ENCODE measurements around the gene TMEM59. TPM values are rescaled to one million over a fixed set of nuclear protein-coding genes. Genes with fewer than 3 reads are reported as not detected.

TMEM59 gene
- total RNA-seq, 4 donors from 2014 or later, result 238 to 466 (median 352) TPM

DNA sequence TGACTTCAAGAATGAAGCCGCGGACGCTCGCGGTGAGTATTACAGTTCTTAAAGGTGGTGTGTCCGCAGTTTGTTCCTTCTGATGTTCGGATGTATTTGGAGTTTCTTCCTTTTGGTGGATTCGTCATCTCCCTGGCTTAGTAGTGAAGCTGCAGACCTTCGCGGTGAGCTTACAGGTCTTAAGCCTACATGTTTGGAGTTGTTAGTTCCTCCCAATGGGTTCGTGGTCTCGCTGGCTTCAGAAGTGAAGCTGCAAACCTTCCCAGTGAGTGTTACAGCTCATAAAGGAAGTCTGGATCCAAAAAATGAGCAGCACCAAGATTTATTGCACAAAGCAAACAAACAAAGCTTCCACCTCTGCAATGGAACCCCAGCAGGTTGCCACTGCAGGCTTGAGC lies 49.8 kb downstream of the TMEM59 start:
- Histone ChIP-seq H3K4me1 (no peaks in the 10 kb centered on the region), H3K4me3 (no peak overlapping the region), H3K27ac (no peak overlapping the region), H3K9me3 (no peaks in the 10 kb centered on the region), H3K36me3 (no peaks in the 10 kb centered on the region), H3K27me3 (peaks cover 6% of the 10 kb centered on the region)
- TF ChIP-seq, protein P1, sequence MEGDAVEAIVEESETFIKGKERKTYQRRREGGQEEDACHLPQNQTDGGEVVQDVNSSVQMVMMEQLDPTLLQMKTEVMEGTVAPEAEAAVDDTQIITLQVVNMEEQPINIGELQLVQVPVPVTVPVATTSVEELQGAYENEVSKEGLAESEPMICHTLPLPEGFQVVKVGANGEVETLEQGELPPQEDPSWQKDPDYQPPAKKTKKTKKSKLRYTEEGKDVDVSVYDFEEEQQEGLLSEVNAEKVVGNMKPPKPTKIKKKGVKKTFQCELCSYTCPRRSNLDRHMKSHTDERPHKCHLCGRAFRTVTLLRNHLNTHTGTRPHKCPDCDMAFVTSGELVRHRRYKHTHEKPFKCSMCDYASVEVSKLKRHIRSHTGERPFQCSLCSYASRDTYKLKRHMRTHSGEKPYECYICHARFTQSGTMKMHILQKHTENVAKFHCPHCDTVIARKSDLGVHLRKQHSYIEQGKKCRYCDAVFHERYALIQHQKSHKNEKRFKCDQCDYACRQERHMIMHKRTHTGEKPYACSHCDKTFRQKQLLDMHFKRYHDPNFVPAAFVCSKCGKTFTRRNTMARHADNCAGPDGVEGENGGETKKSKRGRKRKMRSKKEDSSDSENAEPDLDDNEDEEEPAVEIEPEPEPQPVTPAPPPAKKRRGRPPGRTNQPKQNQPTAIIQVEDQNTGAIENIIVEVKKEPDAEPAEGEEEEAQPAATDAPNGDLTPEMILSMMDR (IDR thresholded peaks at IDR 0.05), result no peak
- no peak for TF ChIP-seq POLR2AphosphoS5 (IDR thresholded peaks at IDR 0.05)
- TF ChIP-seq POLR2A (IDR thresholded peaks at IDR 0.05), result no peak
- no peak for TF ChIP-seq EP300 (IDR thresholded peaks at IDR 0.05)
- 67 to 99% methylated on average over 1 to 9 of the region's 12 CpGs for whole genome bisulfite sequencing, 2 donors (ENCODE audit: low coverage in 1 of 2)
- ATAC-seq, result no peak

DNA sequence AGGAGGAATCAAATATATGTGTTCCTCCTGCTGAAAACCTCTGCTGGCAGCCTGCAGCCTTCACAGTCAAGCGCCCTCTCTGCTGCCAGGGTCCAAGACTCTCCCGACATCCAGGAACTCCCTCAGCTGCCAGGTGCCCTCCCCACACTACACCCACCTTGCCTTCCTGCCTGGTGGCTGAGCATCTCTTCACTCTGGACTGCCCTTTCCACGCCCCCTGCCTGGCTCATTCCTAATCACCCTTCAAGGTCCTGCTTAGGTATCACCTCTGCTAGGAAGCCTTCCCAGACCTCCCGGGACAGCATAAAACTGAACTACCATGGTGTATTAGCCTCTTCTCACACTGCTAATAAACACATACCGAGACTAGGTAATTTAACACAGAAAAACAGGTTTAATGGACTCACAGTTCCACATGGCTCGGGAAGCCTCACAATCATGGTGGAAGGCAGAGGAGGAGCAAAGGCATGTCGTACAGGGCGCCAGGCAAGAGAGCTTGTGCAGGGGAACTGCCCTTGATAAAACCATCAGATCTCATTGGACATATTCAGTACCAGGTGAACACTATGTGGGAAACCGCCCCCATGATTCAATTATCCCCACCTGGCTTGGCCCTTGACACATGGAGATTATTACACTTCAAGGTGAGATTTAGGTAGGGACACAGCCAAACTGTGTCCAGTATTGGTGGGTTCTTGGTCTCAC lies 50.3 kb downstream of the TMEM59 start:
- ATAC-seq, result no peak
- no peaks in the 10 kb centered on the region for H3K36me3 ChIP-seq
- H3K9me3 ChIP-seq, result no peaks in the 10 kb centered on the region
- peaks cover under 1% of the 10 kb centered on the region for H3K27me3 ChIP-seq
- no peak overlapping the region for H3K27ac ChIP-seq
- no peak overlapping the region for H3K4me3 ChIP-seq
- WGBS, 2 donors (ENCODE audit: low coverage in 1 of 2), result 56 to 93% methylated on average over 2 to 6 of the region's 9 CpGs
- TF ChIP-seq EP300 (IDR thresholded peaks at IDR 0.05) (no peak), POLR2A (IDR thresholded peaks at IDR 0.05) (no peak), POLR2AphosphoS5 (IDR thresholded peaks at IDR 0.05) (no peak)
- TF ChIP-seq, protein P1 (IDR thresholded peaks at IDR 0.05), result no peak
- no peaks in the 10 kb centered on the region for H3K4me1 ChIP-seq

DNA sequence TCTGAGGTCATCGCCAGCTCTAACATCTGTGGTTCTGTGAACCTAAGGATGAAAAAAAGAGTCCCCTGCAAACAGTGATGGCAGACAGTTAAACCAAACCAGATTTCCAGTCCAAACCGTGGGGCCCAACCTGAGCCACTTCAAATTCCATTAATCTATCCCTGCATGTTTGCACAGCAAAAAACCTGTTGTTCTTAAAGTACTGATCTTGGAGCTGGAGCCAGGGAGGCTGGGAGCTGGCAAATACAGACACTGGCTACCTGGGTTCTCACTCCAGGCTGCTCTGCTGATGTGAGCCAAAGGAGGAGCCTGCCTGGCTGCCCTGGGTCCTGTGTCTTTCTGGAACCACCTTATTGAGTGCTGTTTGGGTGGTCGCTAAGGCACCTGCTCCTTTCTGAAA lies 51.4 kb downstream of the TMEM59 start:
- no peaks in the 10 kb centered on the region for H3K4me1 ChIP-seq
- no peak overlapping the region for H3K27ac ChIP-seq
- TF ChIP-seq POLR2AphosphoS5 (IDR thresholded peaks at IDR 0.05), result no peak
- TF ChIP-seq, protein P1 (IDR thresholded peaks at IDR 0.05), result no peak
- no peak for TF ChIP-seq POLR2A (IDR thresholded peaks at IDR 0.05)
- TF ChIP-seq EP300 (IDR thresholded peaks at IDR 0.05), result no peak
- H3K27me3 ChIP-seq, result no peaks in the 10 kb centered on the region
- no peaks in the 10 kb centered on the region for H3K36me3 ChIP-seq
- no peak overlapping the region for H3K4me3 ChIP-seq
- no peak for ATAC-seq
- WGBS, 2 donors (ENCODE audit: low coverage in 1 of 2), result 80% methylated on average over 1 of the region's 3 CpGs; no CpG with 5 or more reads in 1 of the 2 donors
- no peaks in the 10 kb centered on the region for H3K9me3 ChIP-seq

DNA sequence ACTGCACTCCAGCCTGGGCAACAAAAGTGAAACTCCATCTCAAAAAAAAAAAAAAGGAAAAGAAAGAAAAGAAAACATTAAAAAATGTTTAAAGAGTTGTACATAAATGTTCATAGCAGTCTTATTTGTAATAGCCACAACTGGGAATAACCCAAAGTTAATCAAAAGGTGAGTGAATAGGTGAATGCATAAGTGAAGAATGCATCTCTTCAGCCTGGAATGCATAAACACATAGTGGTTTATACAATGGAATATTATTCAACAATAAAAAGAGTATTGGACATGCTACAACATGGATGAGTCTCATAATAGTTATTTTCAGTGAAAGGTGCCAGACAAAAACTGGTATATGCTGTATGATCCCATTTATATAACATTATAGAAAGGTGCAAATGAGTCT lies 53.1 kb downstream of the TMEM59 start:
- Histone ChIP-seq H3K27ac (no peak overlapping the region), H3K27me3 (no peaks in the 10 kb centered on the region), H3K4me3 (no peak overlapping the region), H3K36me3 (no peaks in the 10 kb centered on the region), H3K4me1 (no peaks in the 10 kb centered on the region), H3K9me3 (no peaks in the 10 kb centered on the region)
- TF ChIP-seq EP300 (IDR thresholded peaks at IDR 0.05), result no peak
- TF ChIP-seq POLR2AphosphoS5 (IDR thresholded peaks at IDR 0.05), result no peak
- TF ChIP-seq, protein P1 (IDR thresholded peaks at IDR 0.05), result no peak
- no peak for TF ChIP-seq POLR2A (IDR thresholded peaks at IDR 0.05)
- no peak for ATAC-seq

DNA sequence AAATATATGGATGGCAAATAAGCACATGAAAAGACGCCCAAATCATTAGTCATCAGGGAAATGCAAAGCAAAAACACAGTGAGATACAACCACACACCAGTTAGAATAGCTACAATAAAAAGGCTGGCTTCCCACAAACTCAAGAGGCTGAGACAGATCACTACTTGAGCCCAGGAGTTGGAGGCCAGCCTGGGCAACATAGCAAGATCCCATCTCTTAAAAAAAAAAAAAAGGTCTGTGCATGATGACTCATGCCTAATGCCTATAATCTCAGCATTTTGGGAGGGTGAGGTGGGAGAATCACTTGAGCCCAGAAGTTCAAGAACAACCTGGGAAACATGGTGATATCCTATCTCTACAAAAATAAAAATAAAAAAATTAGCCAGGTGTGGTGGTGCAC lies 54.8 kb downstream of the TMEM59 start:
- no peak overlapping the region for H3K27ac ChIP-seq
- no peaks in the 10 kb centered on the region for H3K36me3 ChIP-seq
- TF ChIP-seq, protein P1 (IDR thresholded peaks at IDR 0.05), result no peak
- TF ChIP-seq POLR2AphosphoS5 (IDR thresholded peaks at IDR 0.05) (no peak), POLR2A (IDR thresholded peaks at IDR 0.05) (no peak), EP300 (IDR thresholded peaks at IDR 0.05) (no peak)
- 86 to 100% methylated on average over 1 of the region's 1 CpG for WGBS, 2 donors (ENCODE audit: low coverage in 1 of 2)
- no peaks in the 10 kb centered on the region for H3K4me1 ChIP-seq
- no peaks in the 10 kb centered on the region for H3K27me3 ChIP-seq
- no peak for ATAC-seq
- H3K9me3 ChIP-seq, result no peaks in the 10 kb centered on the region
- H3K4me3 ChIP-seq, result no peak overlapping the region

All from gastroesophageal sphincter (tissue), 4 donors.